ENCODE measurements around the gene KCNQ5.

Gene KCNQ5

GRCh38 chr6:72930556-72931132 is 308.8 kb downstream of the KCNQ5 start:
- H3K9ac ChIP-seq (ENCODE audit: low read length), result no peak overlapping the region
- H3K9me3 ChIP-seq (ENCODE audit: low read length), result no peaks in the 10 kb centered on the region
- H3K36me3 ChIP-seq (ENCODE audit: insufficient read depth, low read length), result no peaks in the 10 kb centered on the region
- no peaks in the 10 kb centered on the region for H3K27me3 ChIP-seq (ENCODE audit: control insufficient read depth in 1 of 2, insufficient read depth in 2 of 2, low read length in 2 of 2)
- no peak overlapping the region for H3K4me3 ChIP-seq (ENCODE audit: low read depth in 1 of 2, low read length in 2 of 2)
- H3K4me1 ChIP-seq (ENCODE audit: insufficient read depth, low read length), result no peaks in the 10 kb centered on the region
- no peak overlapping the region for H3K27ac ChIP-seq (ENCODE audit: low read depth, low read length)

- Histone ChIP-seq H3K9me3 (ENCODE audit: low read length) (no peaks in the 10 kb centered on the region), H3K4me1 (ENCODE audit: insufficient read depth, low read length) (no peaks in the 10 kb centered on the region)
These were observed 309.5 kb downstream of the KCNQ5 start for GRCh38 chr6:72931325-72931887.

GRCh38 chr6:72933233-72933632 is 311.4 kb downstream of the KCNQ5 start:
- H3K27ac ChIP-seq (ENCODE audit: low read depth, low read length), result no peak overlapping the region
- H3K4me1 ChIP-seq (ENCODE audit: insufficient read depth, low read length), result no peaks in the 10 kb centered on the region
- H3K36me3 ChIP-seq (ENCODE audit: insufficient read depth, low read length), result no peaks in the 10 kb centered on the region
- no peaks in the 10 kb centered on the region for H3K9me3 ChIP-seq (ENCODE audit: low read length)
- no peak overlapping the region for H3K4me3 ChIP-seq (ENCODE audit: low read depth in 1 of 2, low read length in 2 of 2)
- H3K27me3 ChIP-seq (ENCODE audit: control insufficient read depth in 1 of 2, insufficient read depth in 2 of 2, low read length in 2 of 2), result no peaks in the 10 kb centered on the region
- no peak overlapping the region for H3K9ac ChIP-seq (ENCODE audit: low read length)

More at GRCh38 chr6:72931325-72931887, 309.5 kb downstream of the KCNQ5 start:
- H3K4me3 ChIP-seq (ENCODE audit: low read depth in 1 of 2, low read length in 2 of 2), result no peak overlapping the region
- H3K27ac ChIP-seq (ENCODE audit: low read depth, low read length), result no peak overlapping the region
- no peaks in the 10 kb centered on the region for H3K27me3 ChIP-seq (ENCODE audit: control insufficient read depth in 1 of 2, insufficient read depth in 2 of 2, low read length in 2 of 2)
- no peak overlapping the region for H3K9ac ChIP-seq (ENCODE audit: low read length)
- H3K36me3 ChIP-seq (ENCODE audit: insufficient read depth, low read length), result no peaks in the 10 kb centered on the region

GRCh38 chr6:72936766-72937559 is 315.1 kb downstream of the KCNQ5 start:
- no peaks in the 10 kb centered on the region for H3K36me3 ChIP-seq (ENCODE audit: insufficient read depth, low read length)
- H3K4me3 ChIP-seq (ENCODE audit: low read depth in 1 of 2, low read length in 2 of 2), result no peak overlapping the region
- no peaks in the 10 kb centered on the region for H3K4me1 ChIP-seq (ENCODE audit: insufficient read depth, low read length)
- H3K27me3 ChIP-seq (ENCODE audit: control insufficient read depth in 1 of 2, insufficient read depth in 2 of 2, low read length in 2 of 2), result no peaks in the 10 kb centered on the region
- no peaks in the 10 kb centered on the region for H3K9me3 ChIP-seq (ENCODE audit: low read length)
- no peak overlapping the region for H3K27ac ChIP-seq (ENCODE audit: low read depth, low read length)
- no peak overlapping the region for H3K9ac ChIP-seq (ENCODE audit: low read length)

DNA sequence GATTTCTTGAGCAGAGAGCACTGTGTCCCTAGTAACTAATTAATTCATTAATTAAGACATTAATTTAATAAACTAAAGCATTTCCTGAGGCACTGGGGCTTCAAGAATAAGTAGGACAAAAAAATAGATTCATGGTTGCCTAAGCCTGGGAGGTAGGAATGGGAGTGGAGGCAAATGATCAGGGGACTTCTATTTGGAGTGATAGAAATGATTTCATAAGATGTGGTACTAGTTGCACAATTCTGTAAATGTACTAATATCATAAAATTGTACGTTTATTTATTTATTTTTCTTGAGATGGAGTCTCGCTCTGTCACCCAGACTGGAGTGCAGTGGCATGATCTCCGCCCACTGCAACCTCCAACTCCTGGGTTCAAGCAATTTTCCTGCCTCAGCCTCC is 316.2 kb downstream of the KCNQ5 start:
- Histone ChIP-seq H3K4me1 (ENCODE audit: insufficient read depth, low read length) (no peaks in the 10 kb centered on the region), H3K27me3 (ENCODE audit: control insufficient read depth in 1 of 2, insufficient read depth in 2 of 2, low read length in 2 of 2) (no peaks in the 10 kb centered on the region), H3K9me3 (ENCODE audit: low read length) (no peaks in the 10 kb centered on the region)

GRCh38 chr6:72939004-72939403 is 317.1 kb downstream of the KCNQ5 start:
- Histone ChIP-seq H3K9me3 (ENCODE audit: low read length) (no peaks in the 10 kb centered on the region), H3K4me3 (ENCODE audit: low read depth in 1 of 2, low read length in 2 of 2) (no peak overlapping the region), H3K27ac (ENCODE audit: low read depth, low read length) (no peak overlapping the region), H3K9ac (ENCODE audit: low read length) (no peak overlapping the region), H3K36me3 (ENCODE audit: insufficient read depth, low read length) (no peaks in the 10 kb centered on the region), H3K4me1 (ENCODE audit: insufficient read depth, low read length) (no peaks in the 10 kb centered on the region), H3K27me3 (ENCODE audit: control insufficient read depth in 1 of 2, insufficient read depth in 2 of 2, low read length in 2 of 2) (no peaks in the 10 kb centered on the region)

More for the DNA sequence above, 316.2 kb downstream of the KCNQ5 start:
- no peaks in the 10 kb centered on the region for H3K36me3 ChIP-seq (ENCODE audit: insufficient read depth, low read length)
- H3K27ac ChIP-seq (ENCODE audit: low read depth, low read length), result no peak overlapping the region
- H3K4me3 ChIP-seq (ENCODE audit: low read depth in 1 of 2, low read length in 2 of 2), result no peak overlapping the region
- H3K9ac ChIP-seq (ENCODE audit: low read length), result no peak overlapping the region

DNA sequence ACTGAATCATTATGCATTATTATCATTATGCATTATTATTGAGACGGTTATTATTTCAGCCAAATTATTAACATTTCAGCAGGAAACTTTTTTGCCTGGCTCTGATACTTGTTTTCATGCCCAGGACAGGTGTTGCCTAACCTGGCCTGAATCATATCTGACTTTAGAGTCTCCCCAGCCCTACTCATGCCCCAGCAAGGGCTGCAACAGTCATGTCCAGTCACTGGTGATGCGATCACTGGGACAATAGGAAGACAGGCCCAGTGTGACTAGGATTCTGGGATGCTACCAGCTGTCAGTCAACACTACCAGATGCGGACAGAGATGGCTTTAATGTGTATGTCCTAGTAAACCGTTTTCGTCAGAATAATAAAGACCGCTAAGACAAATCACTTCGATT is 318.4 kb downstream of the KCNQ5 start:
- Histone ChIP-seq H3K27ac (ENCODE audit: low read depth, low read length) (no peak overlapping the region), H3K27me3 (ENCODE audit: control insufficient read depth in 1 of 2, insufficient read depth in 2 of 2, low read length in 2 of 2) (no peaks in the 10 kb centered on the region), H3K9me3 (ENCODE audit: low read length) (no peaks in the 10 kb centered on the region), H3K36me3 (ENCODE audit: insufficient read depth, low read length) (no peaks in the 10 kb centered on the region), H3K9ac (ENCODE audit: low read length) (no peak overlapping the region), H3K4me1 (ENCODE audit: insufficient read depth, low read length) (no peaks in the 10 kb centered on the region), H3K4me3 (ENCODE audit: low read depth in 1 of 2, low read length in 2 of 2) (no peak overlapping the region)

DNA sequence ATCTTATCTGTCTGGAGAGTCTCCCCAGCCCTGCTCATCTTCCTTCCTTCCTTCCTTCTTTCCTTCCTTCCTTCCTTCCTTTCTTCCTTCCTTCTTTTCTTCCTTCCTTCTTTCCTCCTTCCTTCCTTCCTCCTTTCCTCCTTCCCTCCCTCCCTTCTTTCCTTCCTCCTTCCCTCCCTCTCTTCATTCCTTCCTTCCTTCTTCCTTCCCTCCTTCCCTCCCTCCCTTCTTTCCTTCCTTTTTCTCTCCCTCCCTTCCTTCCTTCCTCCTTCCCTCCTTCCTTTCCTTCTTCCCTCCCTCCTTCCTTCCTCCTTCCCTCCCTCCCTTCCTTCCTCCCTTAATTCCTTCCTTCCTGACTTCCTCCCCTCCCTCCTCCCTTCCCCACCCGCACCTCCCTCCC is 319.4 kb downstream of the KCNQ5 start:
- no peaks in the 10 kb centered on the region for H3K4me1 ChIP-seq (ENCODE audit: insufficient read depth, low read length)
- H3K27ac ChIP-seq (ENCODE audit: low read depth, low read length), result no peak overlapping the region
- no peaks in the 10 kb centered on the region for H3K27me3 ChIP-seq (ENCODE audit: control insufficient read depth in 1 of 2, insufficient read depth in 2 of 2, low read length in 2 of 2)
- no peaks in the 10 kb centered on the region for H3K9me3 ChIP-seq (ENCODE audit: low read length)
- H3K36me3 ChIP-seq (ENCODE audit: insufficient read depth, low read length), result no peaks in the 10 kb centered on the region
- no peak overlapping the region for H3K9ac ChIP-seq (ENCODE audit: low read length)
- H3K4me3 ChIP-seq (ENCODE audit: low read depth in 1 of 2, low read length in 2 of 2), result no peak overlapping the region

DNA sequence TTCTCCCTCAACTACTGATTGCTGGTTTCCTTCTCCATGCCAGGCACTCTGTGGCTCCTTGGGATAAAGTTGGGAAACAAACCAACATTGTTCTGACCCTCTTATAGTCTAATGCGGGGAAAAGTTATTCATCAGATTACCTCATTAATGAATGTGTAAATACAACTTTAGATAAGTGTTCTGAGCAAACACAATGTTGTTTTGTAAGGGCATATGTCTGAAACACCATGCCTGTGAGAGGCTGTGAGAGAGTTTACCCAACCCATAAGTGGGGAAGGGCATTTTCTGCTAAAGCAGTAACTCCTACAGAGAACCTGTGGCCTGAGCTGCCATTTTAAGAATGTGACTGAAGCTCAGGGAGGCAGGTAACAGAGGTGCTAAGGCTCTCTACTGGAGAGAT is 319.9 kb downstream of the KCNQ5 start:
- Histone ChIP-seq H3K4me3 (ENCODE audit: low read depth in 1 of 2, low read length in 2 of 2) (no peak overlapping the region), H3K36me3 (ENCODE audit: insufficient read depth, low read length) (no peaks in the 10 kb centered on the region), H3K27ac (ENCODE audit: low read depth, low read length) (no peak overlapping the region), H3K9me3 (ENCODE audit: low read length) (no peaks in the 10 kb centered on the region), H3K4me1 (ENCODE audit: insufficient read depth, low read length) (no peaks in the 10 kb centered on the region), H3K27me3 (ENCODE audit: control insufficient read depth in 1 of 2, insufficient read depth in 2 of 2, low read length in 2 of 2) (no peaks in the 10 kb centered on the region), H3K9ac (ENCODE audit: low read length) (no peak overlapping the region)

DNA sequence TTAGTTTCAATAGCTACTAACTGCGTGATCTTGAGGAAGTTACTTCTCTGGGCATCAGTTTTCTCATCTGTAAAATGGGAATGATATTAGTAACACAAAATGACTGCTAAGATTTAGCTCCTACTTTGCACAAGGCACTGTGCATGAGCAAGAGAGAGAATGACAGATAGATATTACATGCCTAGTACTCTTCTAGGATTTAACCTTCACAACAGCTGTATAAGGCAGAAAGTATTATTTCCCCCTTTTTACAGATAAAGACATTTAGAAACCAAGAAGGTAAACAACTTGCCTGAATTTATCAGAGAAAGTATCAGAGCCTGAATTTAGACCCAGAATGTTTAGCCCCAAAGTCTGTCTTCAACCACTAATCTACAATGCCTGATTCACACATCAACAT is 321.8 kb downstream of the KCNQ5 start:
- H3K27ac ChIP-seq (ENCODE audit: low read depth, low read length), result no peak overlapping the region
- H3K9ac ChIP-seq (ENCODE audit: low read length), result no peak overlapping the region
- H3K4me3 ChIP-seq (ENCODE audit: low read depth in 1 of 2, low read length in 2 of 2), result no peak overlapping the region
- no peaks in the 10 kb centered on the region for H3K27me3 ChIP-seq (ENCODE audit: control insufficient read depth in 1 of 2, insufficient read depth in 2 of 2, low read length in 2 of 2)
- no peaks in the 10 kb centered on the region for H3K36me3 ChIP-seq (ENCODE audit: insufficient read depth, low read length)
- no peaks in the 10 kb centered on the region for H3K9me3 ChIP-seq (ENCODE audit: low read length)
- H3K4me1 ChIP-seq (ENCODE audit: insufficient read depth, low read length), result no peaks in the 10 kb centered on the region

DNA sequence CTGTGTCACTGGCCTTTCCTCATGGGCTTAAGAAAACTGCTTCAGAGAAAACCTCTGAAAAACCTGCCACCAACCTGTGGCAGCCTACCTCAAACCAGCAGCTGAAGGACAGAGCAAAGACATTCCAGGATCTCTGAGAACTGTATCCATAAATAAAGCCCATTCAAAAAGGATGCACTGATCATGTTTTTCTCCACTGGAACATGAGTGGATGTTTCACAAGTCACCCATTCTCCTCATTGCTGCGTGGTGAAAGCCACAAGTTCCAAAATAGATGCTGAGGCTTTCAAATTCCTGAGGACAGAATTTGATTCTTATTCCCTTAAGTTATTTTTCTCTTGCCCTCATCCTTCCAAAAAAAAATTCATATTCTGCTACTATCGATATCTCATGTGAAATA is 322.8 kb downstream of the KCNQ5 start:
- Histone ChIP-seq H3K4me1 (ENCODE audit: insufficient read depth, low read length) (no peaks in the 10 kb centered on the region), H3K4me3 (ENCODE audit: low read depth in 1 of 2, low read length in 2 of 2) (no peak overlapping the region), H3K27me3 (ENCODE audit: control insufficient read depth in 1 of 2, insufficient read depth in 2 of 2, low read length in 2 of 2) (no peaks in the 10 kb centered on the region), H3K9me3 (ENCODE audit: low read length) (no peaks in the 10 kb centered on the region), H3K9ac (ENCODE audit: low read length) (no peak overlapping the region), H3K27ac (ENCODE audit: low read depth, low read length) (no peak overlapping the region), H3K36me3 (ENCODE audit: insufficient read depth, low read length) (no peaks in the 10 kb centered on the region)

DNA sequence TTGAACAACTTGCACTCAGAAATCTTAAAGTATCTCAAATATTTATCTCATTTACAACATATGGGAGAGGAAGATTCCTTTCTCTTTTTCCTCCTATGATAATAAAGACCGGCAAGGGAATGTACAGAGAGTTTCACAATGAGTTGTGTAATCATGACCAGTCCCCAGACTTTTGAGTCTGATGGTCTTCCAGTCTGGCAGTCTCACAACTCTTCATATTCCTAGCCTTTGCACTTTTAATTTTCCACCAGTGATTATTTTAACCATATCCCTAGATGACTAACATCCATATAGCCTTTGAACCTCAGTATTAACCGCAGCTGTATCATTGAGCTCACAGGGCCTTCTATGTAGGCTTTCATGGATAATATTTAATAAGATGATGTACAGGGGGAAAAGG is 324.9 kb downstream of the KCNQ5 start:
- Histone ChIP-seq H3K27ac (ENCODE audit: low read depth, low read length) (no peak overlapping the region), H3K9ac (ENCODE audit: low read length) (no peak overlapping the region), H3K36me3 (ENCODE audit: insufficient read depth, low read length) (no peaks in the 10 kb centered on the region), H3K9me3 (ENCODE audit: low read length) (no peaks in the 10 kb centered on the region), H3K4me3 (ENCODE audit: low read depth in 1 of 2, low read length in 2 of 2) (no peak overlapping the region), H3K4me1 (ENCODE audit: insufficient read depth, low read length) (no peaks in the 10 kb centered on the region), H3K27me3 (ENCODE audit: control insufficient read depth in 1 of 2, insufficient read depth in 2 of 2, low read length in 2 of 2) (no peaks in the 10 kb centered on the region)

Data from muscle layer of colon (tissue), 2 donors.